HG02981 (cell line): ENCODE measurements around the gene CDO1.

Experiments
- ATAC-seq: cut with Tn5 transposase; IDR thresholded peaks from one replicate; pipeline ENCODE4 v1.9.1; 2021; ENCODE audit warnings: mild to moderate bottlenecking, moderate library complexity; ENCODE audit not compliant: unreplicated experiment

The CDO1 gene

DNA sequence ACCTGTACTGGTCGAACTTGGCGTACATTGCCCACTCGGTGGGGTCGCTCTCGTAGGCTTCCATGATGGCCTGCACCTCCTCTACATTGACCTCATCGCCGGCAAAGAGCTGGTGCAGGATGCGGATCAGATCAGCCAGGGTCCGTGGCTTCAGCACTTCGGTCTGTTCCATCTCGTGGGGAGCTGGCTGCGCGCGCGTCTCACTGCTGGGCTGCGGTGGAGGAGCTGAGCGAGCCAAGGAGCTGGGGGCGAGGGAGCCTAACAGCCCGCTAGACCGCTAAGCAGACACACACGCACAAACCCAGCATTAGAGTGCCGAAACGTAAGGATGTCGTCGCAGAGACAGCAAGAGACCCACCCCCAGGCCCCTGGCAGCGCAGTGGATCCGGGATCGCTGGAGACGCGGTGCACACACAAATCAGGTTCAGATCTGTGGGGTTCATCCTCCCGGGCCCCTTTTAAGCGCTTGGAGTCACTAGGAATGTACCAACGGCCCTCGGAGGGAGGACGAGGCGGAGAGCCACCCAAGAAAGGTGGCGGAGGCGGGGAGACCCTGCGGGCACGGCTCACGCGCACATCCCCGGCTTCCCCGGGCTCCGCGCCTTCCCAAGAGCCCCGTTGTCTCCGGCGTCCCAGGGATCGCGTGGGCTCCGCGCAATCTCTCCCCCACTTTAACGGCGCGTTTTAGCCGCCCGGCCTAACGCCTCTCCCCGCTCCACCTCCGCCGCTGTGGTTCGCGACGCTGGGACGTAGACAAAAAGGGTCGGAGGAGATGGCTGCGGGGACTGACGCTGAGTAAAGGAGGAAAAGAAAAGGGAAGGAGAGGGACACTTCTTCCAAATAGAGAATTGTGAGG lies at the start of gene CDO1:
Gene CDO1 (minus strand): TSS at position 434 of the 856 bp plus-strand sequence. CDS start 262 bp downstream, at position 172.
- ATAC-seq: no peak

DNA sequence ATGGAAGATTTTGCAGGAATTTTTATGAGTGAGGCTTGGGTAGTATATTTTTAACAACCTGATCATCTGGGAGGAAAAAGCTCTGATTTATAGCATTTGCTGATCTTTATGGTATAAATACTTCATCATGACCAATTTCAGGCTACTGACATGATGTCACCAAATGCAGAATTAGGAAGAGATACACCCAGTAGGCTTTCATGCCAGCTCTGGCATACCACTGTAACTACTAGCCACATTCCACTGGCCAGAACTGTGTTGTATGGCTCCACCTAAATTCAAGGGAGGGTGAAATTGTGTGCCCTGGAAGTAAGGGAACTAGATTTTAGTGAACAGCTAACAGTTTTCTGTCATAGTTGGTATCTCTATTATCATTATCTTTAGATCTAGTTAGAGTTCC lies 42.9 kb upstream of the CDO1 start:
- ATAC-seq: no peak

DNA sequence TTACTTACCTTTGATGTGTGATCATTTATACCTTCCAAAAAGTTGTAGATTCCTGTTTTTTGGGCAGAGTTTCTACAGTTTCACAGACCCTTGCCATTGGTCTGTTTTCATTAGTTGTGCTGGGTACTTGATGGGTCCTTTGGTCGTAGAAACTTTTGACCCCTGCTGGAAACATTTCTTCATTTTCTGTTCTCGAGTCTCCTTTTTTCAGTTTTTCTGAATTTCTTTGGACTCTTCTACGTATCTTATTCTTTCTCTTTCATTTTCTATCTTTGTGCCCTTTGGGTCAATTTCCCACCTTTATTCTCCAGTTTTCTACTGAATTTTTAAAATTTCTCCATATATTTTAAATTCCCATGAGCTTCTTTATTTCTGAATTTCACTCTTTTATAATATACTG lies 41.9 kb upstream of the CDO1 start:
- no peak for ATAC-seq

GRCh38 chr5:115857626-115858349 lies 41.3 kb upstream of the CDO1 start:
- no peak for ATAC-seq

DNA sequence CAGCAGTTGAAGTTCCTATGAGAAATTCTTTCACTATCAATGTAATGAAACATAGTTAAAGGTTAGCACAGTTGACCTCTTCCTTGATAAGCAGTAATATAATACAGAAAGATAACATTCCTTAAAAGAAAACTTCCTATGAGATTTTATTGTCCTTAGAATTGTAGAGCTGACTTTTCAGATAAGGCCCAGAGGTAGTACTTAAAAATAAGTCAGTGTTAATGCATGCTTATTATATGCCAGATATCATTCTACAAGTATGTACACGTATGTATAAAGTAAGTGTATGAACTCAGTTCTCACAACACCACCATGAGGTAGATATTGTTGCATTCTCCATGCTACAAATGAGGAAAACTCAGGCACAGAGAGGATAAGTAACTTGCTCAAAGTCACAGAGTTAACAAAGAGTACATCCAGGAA lies 40.6 kb upstream of the CDO1 start:
- no peak for ATAC-seq

DNA sequence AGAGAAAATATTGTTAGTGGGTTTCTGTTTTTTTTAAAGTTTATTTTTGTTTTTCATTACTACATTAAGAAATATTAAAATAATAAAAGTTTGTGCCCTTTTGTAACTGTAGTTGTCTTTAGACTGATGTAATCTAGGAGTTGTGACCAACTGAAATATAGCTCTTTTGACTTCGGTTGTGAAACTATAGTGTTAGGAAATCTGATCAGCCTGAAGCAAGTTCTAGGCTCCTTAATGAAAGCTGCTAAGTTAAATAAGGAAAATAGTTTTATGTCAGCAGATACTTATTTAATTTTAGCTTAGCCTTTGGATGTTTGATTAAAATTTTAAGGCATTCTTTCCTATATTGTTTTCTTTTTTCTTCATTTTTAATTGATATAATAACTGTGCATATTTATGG lies 39.5 kb upstream of the CDO1 start:
- no peak for ATAC-seq

DNA sequence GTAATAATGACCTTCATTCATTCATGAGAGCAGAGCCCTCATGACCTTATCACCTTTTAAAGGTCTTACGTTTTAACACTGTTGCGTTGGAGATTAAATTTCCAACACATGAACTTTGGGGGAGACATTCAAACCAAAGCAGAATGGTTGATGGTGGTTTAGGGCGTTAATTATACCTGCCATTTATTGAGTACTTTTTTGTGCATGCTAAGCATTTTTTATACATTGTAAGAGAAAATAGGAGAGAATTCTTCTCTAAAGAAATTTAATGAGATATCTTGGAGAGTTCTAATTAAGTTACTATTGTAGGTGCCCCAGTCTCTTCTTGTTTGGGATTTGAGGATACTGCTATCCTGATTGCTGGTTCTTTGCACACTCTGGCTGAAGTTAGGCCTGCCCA lies 37.7 kb upstream of the CDO1 start:
- ATAC-seq: no peak

DNA sequence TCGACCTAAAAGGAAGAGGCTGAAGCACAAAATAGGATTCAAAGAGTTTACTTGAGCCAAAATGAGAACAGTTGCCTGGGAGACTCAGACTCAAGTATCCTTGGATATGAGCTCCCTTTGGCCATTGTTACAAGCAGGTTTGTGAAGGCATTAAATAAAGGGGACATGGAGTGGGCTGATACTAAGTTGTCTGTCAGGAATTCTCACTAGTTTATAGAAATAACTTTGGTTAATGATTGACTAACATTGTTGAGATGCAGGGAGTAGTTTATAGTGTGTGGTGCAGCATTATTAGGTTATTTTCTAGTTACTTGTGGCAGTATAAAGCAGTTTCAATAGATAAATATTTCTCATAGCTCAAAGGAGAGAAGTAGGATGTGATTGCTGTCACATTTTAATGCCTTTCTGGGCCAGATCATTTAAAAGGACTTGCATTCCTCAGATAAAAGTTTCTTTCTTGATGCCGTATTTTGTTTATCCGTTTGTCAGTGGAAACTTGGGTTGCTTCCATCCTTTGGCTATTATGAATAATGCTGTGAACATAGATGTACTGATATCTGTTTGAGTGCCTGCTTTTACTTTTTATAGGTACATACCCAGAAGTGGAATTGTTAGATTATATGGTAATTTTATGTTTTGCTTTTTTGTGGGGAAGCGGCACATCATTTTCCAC lies 34.4 kb upstream of the CDO1 start:
- ATAC-seq: no peak

DNA sequence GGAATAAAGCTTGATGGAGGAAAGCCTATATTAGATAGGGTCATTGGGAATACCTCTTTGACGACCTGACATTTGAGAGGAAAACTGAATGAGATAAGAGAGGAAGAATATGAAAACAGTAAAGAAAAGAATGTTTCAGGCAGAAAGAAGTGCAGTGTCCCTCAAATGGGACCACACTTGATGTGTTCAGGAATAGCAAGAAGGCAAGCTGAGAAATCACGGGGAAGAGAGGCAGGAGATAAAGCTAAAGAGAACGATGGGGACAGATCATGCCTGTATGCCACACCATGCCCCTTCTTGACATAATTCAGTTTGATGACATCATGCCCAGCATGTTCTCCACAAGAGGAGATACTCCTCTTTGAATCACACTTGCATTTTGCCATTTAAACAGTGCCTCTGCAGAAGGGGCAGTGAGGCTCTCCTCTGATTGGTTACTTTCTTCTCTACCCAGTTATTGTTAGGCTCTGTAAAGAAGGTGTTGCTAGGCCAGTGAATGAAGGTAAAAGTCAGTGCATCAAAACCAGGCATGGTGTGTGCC lies 32.9 kb upstream of the CDO1 start:
- ATAC-seq: no peak

DNA sequence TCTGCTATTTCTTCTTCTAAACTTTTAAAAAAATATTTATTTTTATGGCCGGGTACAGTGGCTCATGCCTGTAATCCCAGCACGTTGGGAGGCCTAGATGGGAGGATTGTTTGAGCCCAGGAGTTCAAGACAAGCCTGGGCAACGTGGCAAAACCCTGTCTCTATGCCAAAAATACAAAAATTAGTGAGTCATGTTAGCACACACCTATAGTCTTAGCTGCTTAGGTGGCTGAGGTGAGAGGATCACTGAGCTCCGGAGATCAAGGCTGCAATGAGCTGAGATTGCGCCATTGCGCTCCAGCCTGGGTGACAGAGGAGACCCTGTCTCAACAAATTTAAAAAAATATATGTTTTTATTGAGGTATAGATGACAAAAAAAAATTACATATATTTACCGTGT lies 30.8 kb upstream of the CDO1 start:
- ATAC-seq: no peak

DNA sequence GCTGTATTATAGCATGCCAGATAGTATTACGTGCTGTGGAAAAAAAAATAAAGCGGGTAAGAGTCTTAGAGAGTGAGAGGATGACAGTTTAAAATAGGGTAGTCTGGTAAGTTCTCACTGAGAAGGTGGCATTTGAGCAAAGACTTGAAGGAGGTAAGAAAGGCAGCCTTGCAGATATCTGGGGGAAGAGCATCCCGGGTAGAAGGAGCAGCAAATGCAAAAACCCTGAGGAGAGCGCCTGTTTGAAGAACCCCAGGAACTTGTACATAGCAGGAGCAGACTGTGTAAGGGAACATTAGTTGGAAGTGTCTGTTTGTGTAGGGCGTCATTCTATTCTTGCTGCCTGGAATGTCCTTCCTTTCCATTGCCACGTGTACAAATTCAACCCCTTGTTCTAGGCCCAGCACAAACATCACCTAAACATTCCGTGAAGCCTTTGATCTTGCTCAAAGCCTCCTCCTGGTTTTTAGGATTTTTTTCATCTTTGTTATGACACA lies 27.9 kb upstream of the CDO1 start:
- no peak for ATAC-seq

DNA sequence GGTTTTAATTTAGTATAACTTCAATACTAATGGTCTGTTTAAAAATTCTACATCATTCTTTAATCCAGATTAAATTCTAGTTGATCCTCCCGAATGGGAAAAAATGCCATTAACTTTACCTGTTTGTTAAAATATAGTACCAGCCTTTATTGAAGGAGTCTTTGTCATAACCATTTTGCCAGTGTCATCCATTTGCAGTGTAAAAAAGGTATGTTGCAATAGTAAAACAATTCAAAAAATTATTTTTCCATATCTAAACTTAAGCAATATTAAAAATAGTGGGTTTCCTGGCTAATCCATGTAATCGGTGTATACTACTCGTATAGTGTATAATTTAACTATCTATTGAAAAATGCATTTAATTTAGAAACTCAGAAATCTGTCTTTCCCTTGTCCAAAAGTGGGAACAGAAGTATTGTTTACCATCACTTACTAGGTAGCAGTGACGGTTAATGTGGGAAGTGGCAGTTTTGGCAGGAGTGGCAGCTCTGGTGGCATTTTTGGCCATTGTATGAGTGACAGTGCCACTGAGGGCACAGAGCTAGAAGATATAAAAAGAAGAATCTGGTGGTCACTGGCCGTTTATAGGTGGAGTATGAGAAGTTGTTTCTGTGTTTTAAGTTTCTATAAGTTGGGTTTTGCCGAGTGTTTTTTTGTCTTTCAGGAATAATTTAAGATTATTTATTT lies 27.1 kb upstream of the CDO1 start:
- no peak for ATAC-seq

DNA sequence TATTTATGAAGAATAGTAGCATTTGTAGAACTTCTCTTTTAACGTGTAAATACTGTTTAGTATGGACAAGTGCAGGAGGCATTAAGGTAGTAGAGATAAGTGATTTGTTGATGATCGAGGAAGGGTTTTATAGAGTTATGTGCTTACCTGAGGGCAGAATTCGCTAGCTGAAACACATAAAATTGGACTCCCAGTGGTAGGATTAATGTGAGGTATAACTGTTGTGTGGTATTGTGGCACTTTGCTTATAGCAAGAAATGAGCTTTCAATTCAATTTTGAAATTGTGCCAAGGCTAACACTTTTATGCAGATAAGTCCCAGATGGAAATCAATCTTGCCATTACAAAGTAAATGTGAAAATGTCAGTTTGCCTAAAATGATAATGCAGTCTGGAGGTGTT lies 26.5 kb upstream of the CDO1 start:
- no peak for ATAC-seq

GRCh38 chr5:115842089-115842935 lies 25.9 kb upstream of the CDO1 start:
- peak; percentile 30 for ATAC-seq

GRCh38 chr5:115841382-115842088 lies 25.1 kb upstream of the CDO1 start, which contains the start of the genes AP3S1 and ATG12:
Gene AP3S1 (plus strand): TSS chr5:115841935. CDS start chr5:115842038, 103 bp downstream.
Gene ATG12 (minus strand): TSS chr5:115841565. CDS start chr5:115841552, 13 bp downstream.
- ATAC-seq: peak; percentile 82

DNA sequence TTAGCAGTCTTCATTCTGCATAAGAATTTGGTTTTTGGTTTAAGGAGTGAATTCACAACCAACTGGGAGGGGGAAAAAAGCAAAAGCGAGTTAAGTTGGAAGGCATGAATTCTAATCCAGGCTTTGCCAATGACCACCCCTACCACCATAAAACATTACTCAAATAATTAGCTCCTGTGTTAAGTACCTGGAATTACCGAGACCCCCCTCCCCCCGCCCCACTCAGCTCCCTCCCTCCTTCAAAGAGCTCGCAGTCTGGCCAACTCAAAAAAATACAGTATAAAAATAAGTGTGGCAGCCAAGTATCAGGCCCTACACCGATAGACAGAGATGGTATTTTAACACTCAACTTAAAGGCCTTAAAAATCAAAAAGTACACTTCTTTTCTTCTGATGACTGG lies 24.4 kb upstream of the CDO1 start:
- ATAC-seq: no peak

DNA sequence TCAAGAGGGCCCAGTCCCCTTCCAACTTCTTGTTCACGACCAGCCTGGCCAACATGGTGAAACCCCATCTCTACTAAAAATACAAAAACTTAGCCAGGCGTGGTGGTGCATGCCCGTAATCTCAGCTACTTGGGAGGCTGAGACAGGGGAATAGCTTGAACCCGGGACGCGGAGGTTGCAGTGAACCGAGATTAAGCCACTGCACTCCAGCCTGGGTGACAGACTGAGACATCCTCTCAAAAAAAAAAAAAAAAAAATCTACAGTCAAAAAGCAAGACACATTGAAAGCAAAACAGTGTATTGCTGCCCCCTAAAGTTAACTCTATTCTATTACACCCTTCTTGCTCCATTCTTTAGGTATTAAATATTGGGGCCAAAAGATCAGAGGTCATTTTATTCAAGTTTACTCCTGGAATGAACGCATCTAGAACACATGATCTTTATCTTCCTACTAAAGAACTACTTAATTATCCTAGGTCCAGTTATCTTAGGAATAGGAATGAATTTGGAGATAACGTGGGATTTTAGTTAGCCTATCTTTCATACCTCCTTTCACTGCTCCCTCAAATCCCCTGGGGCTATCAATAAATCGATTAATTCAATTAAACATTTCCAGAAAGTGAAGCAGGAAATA lies 22.5 kb upstream of the CDO1 start:
- ATAC-seq: peak; percentile 17

- ATAC-seq: no peak
Observed at GRCh38 chr5:115835481-115835880, 19.0 kb upstream of the CDO1 start.
